Spleen (tissue), 11 donors: ENCODE results near the gene NEU3. TPM values are rescaled to one million over a fixed set of nuclear protein-coding genes. Genes with fewer than 3 reads are reported as not detected.
"Not testable (repeated sequence)": the region's sequence is repeated elsewhere in the genome, so short reads cannot be mapped to it uniquely, and the experiment has no call there.

Experiments used
- DNase-seq: peaks from one replicate; pipeline ENCODE4 v3.0.0-alpha.2; 2020
- H3K27ac ChIP-seq, 8 donors: fragments of 200-600 bp; sonication (generic) in 7 of 8; 1 replicate in 4 of 8; 2 replicates in 4 of 8; pipeline versions ENCODE4 v1.5.0 to v1.8.0; 2016 to 2021; ENCODE audit warnings: inconsistent platforms in 4 of 8, mild to moderate bottlenecking in 4 of 8, moderate library complexity in 1 of 8
- H3K27me3 ChIP-seq, 7 donors: fragments of 200-600 bp; sonication (generic) in 6 of 7; replicated peaks in 1 of 7; 1 replicate in 4 of 7; 2 replicates in 3 of 7; pipeline versions ENCODE4 v1.5.0 to v1.8.0; 2016 to 2021; ENCODE audit warnings: inconsistent platforms in 3 of 7, mild to moderate bottlenecking in 1 of 7
- H3K36me3 ChIP-seq, 6 donors: fragments of 200-600 bp; sonication (generic) in 5 of 6; 1 replicate in 4 of 6; 2 replicates in 2 of 6; pipeline versions ENCODE4 v1.5.0 to v1.8.0; 2016 to 2021; ENCODE audit warnings: inconsistent platforms in 2 of 6
- H3K4me1 ChIP-seq, 6 donors: fragments of 200-600 bp; sonication (generic) in 5 of 6; 1 replicate in 3 of 6; 2 replicates in 3 of 6; pipeline versions ENCODE4 v1.5.0 to v1.8.0; 2016 to 2021; ENCODE audit warnings: inconsistent platforms in 3 of 6
- H3K4me3 ChIP-seq, 8 donors: fragments of 200-600 bp; sonication (generic) in 7 of 8; 1 replicate in 4 of 8; 2 replicates in 4 of 8; pipeline versions ENCODE4 v1.5.0 to v1.8.0; 2016 to 2021; ENCODE audit warnings: inconsistent platforms in 4 of 8, mild to moderate bottlenecking in 4 of 8, moderate library complexity in 2 of 8
- H3K9me3 ChIP-seq, 8 donors: fragments of 200-600 bp; sonication (generic) in 7 of 8; 1 replicate in 4 of 8; 2 replicates in 4 of 8; pipeline versions ENCODE4 v1.5.0 to v1.8.0; 2016 to 2021; ENCODE audit warnings: inconsistent platforms in 4 of 8
- POLR2A ChIP-seq, 3 donors: fragments of 450-650 bp; IDR thresholded peaks; one replicate each; pipeline ENCODE4 v1.5.1; 2017; ENCODE audit warnings: antibody characterized with exemption in 3 of 3, mild to moderate bottlenecking in 1 of 3
- POLR2AphosphoS5 ChIP-seq, 3 donors: sonication (generic); formaldehyde crosslinking; IDR thresholded peaks; one replicate each; pipeline ENCODE4 v1.5.1; 2017; ENCODE audit warnings: antibody characterized with exemption in 3 of 3
- WGBS, 5 donors: extraction: QIAGEN DNeasy Blood & Tissue Kit in 3 of 5; methylation state at CpG; one replicate each; pipeline versions ENCODE4 v1.1.5 to v1.1.7; 2013 to 2018; 5-methylcytosine and 5-hydroxymethylcytosine counted together
- intact Hi-C: fragments of 100-400 bp; cut with DNase I; formaldehyde crosslinking; loops from one replicate; pipeline ENCODE4 v1.15.0; 2023; ENCODE audit warnings: low total_unique reads
- polyA plus RNA-seq, 3 donors: library from polyadenylated mRNA; stranded (reverse); fragments of 200-250 nt; gene quantifications; one replicate each; pipeline ENCODE4 v1.2.1, GENCODE V29; 2013
- total RNA-seq, 7 donors: library from RNA; depleted of rRNA in 3 of 7; stranded (reverse); fragments of >200 nt in 3 of 7; fragmentation: NEBNext Ultra II Directional in 4 of 7; extraction: Animal tissue kit (Norgen Biotek cat#: 25700) in 4 of 7; gene quantifications; one replicate each; pipeline versions ENCODE4 v1.1.0 to v1.2.1, GENCODE V29; 2016 to 2021
- TF ChIP-seq, protein P1 (sequence below), 11 experiments: fragments of 200-600 bp in 7 of 11; fragments of 450-650 bp in 4 of 11; sonication (generic) in 4 of 11; IDR thresholded peaks in 8 of 11; conservative IDR thresholded peaks in 3 of 11; 1 replicate in 7 of 11; 2 replicates in 4 of 11; pipeline versions ENCODE4 v1.4.0 to v1.8.0; 2016 to 2021; ENCODE audit warnings: antibody characterized with exemption in 11 of 11, inconsistent platforms in 4 of 11, mild to moderate bottlenecking in 1 of 11
- donor health status: healthy with polysubstance abuse.
- donor health status: DM: no; HTN: no; CAD: no; lungs with moderate emphysema.
- donor health status: DM: no; HTN: no; CAD: no.
- donor health status: Bipolar disorder and iron deficiency.
- donor health status: healthy.
- donor health status: DM: no; HTN: no; CAD: no.
- donor health status: DM: yes; HTN: yes; CAD: no.

Gene NEU3
- total and polyA plus RNA-seq, 10 donors = 2.8 to 14.9 (median 13.3) TPM

- DNase-seq = no peak
- Histone ChIP-seq H3K36me3 (peaks cover 0 to 37% (median 17%) of the 10 kb centered on the region in 6 donors), H3K4me3 (no peak overlapping the region), H3K27ac (no peak overlapping the region), H3K27me3 (no peaks in the 10 kb centered on the region), H3K4me1 (no peaks in the 10 kb centered on the region), H3K9me3 (no peaks in the 10 kb centered on the region)
- intact Hi-C loops = no loop called here
- TF ChIP-seq, protein P1, sequence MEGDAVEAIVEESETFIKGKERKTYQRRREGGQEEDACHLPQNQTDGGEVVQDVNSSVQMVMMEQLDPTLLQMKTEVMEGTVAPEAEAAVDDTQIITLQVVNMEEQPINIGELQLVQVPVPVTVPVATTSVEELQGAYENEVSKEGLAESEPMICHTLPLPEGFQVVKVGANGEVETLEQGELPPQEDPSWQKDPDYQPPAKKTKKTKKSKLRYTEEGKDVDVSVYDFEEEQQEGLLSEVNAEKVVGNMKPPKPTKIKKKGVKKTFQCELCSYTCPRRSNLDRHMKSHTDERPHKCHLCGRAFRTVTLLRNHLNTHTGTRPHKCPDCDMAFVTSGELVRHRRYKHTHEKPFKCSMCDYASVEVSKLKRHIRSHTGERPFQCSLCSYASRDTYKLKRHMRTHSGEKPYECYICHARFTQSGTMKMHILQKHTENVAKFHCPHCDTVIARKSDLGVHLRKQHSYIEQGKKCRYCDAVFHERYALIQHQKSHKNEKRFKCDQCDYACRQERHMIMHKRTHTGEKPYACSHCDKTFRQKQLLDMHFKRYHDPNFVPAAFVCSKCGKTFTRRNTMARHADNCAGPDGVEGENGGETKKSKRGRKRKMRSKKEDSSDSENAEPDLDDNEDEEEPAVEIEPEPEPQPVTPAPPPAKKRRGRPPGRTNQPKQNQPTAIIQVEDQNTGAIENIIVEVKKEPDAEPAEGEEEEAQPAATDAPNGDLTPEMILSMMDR (IDR thresholded peaks at IDR 0.05 in 8 of 11, conservative IDR thresholded peaks at IDR 0.05 in 3 of 11) = no peak
- no peak for TF ChIP-seq POLR2AphosphoS5 (IDR thresholded peaks at IDR 0.05)
- no peak for TF ChIP-seq POLR2A (IDR thresholded peaks at IDR 0.05)
- 89 to 100% (median 95%) methylated on average over 1 of the region's 1 CpG for WGBS, 5 donors
Observed at GRCh38 chr11:74981888-74982287, 6.8 kb upstream of the NEU3 start.

DNA sequence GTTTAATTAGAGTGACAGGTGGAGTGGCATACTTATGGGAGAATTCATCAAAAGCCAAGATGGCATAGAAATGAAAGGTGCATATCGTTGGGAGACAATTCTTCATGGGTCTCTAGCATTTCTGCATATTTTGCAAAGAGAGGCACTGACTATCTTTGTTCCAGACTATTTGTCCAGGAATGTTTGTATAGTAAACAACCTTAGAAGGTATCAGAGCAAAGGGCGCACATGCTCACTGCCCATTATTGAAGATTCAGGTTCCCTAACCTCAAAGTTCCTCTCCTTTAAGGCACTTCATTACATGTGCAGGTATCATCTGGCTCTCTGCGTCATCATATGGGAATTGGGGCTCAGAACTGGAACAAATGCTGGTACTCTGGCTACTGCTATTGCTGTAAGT is 4.7 kb upstream of the NEU3 start:
- 93 to 99% (median 95%) methylated on average over 3 of the region's 3 CpGs for WGBS, 5 donors
- intact Hi-C loops = no loop called here
- H3K36me3 ChIP-seq = peaks cover 0 to 20% (median 5%) of the 10 kb centered on the region in 6 donors
- H3K4me1 ChIP-seq = peaks cover 0 to 11% (median 5%) of the 10 kb centered on the region in 6 donors
- no peaks in the 10 kb centered on the region for H3K27me3 ChIP-seq
- H3K9me3 ChIP-seq = no peaks in the 10 kb centered on the region
- no peak for DNase-seq
- TF ChIP-seq POLR2AphosphoS5 (IDR thresholded peaks at IDR 0.05) (no peak), POLR2A (IDR thresholded peaks at IDR 0.05) (no peak)
- TF ChIP-seq, protein P1 (IDR thresholded peaks at IDR 0.05 in 8 of 11, conservative IDR thresholded peaks at IDR 0.05 in 3 of 11) = no peak
- no peak overlapping the region for H3K27ac ChIP-seq
- no peak overlapping the region for H3K4me3 ChIP-seq

DNA sequence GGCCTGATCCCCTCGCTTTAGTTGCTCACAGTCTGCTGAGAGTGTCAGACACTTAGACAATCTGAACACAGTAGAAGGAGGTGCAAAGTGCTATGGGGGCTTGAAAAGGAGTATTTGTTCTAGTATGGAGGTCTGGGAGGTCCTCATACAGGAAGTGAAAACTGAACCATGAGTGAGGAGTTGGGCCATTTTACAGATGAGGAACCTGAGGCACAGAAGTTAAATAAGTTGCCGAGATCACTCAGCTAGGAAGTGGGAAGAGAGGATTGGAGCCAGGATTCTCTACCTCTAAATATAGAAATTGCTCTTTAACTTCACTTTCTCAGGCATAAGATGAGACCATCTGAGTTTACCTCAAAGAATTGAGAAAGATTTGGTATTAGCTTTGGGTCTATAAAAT is 4.0 kb upstream of the NEU3 start:
- H3K36me3 ChIP-seq = peaks cover 0 to 13% (median 1%) of the 10 kb centered on the region in 6 donors
- TF ChIP-seq, protein P1 (IDR thresholded peaks at IDR 0.05 in 8 of 11, conservative IDR thresholded peaks at IDR 0.05 in 3 of 11) = no peak
- no peak for TF ChIP-seq POLR2AphosphoS5 (IDR thresholded peaks at IDR 0.05)
- no peak for TF ChIP-seq POLR2A (IDR thresholded peaks at IDR 0.05)
- no peak for DNase-seq
- intact Hi-C loops = no loop called here
- no peaks in the 10 kb centered on the region for H3K9me3 ChIP-seq
- no peak overlapping the region for H3K27ac ChIP-seq
- H3K4me3 ChIP-seq = no peak overlapping the region
- no peaks in the 10 kb centered on the region for H3K27me3 ChIP-seq
- H3K4me1 ChIP-seq = peaks cover 4 to 18% (median 9%) of the 10 kb centered on the region in 6 donors
- WGBS, 5 donors = 80 to 96% (median 87%) methylated on average over 2 of the region's 2 CpGs

- intact Hi-C loops = no loop called here
Observed at GRCh38 chr11:74989260-74989638, 516 bp downstream of the NEU3 start.

GRCh38 chr11:74990150-74990549 is 1.4 kb downstream of the NEU3 start:
- H3K27me3 ChIP-seq, H3K27ac ChIP-seq, DNase-seq, H3K9me3 ChIP-seq, H3K4me3 ChIP-seq, intact Hi-C loops: not testable (repeated sequence)
- peaks cover 6 to 42% (median 27%) of the 10 kb centered on the region in 6 donors for H3K4me1 ChIP-seq
- peaks cover 0 to 12% (median 9%) of the 10 kb centered on the region in 6 donors for H3K36me3 ChIP-seq
- 59 to 90% (median 69%) methylated on average over 4 of the region's 4 CpGs for WGBS, 5 donors

More at GRCh38 chr11:74989260-74989638, 516 bp downstream of the NEU3 start:
- 3 to 12% (median 9%) methylated on average over 7 to 8 of the region's 8 CpGs for WGBS, 5 donors
- no peak for DNase-seq
- TF ChIP-seq POLR2AphosphoS5 (IDR thresholded peaks at IDR 0.05) = no peak
- TF ChIP-seq, protein P1 (IDR thresholded peaks at IDR 0.05 in 8 of 11, conservative IDR thresholded peaks at IDR 0.05 in 3 of 11) = no peak
- no peak for TF ChIP-seq POLR2A (IDR thresholded peaks at IDR 0.05)
- H3K4me3 ChIP-seq = peak overlapping the region; percentile 51 to 83 (median 66)
- peak overlapping the region; percentile 57 to 88 (median 82) for H3K27ac ChIP-seq
- peaks cover 6 to 42% (median 27%) of the 10 kb centered on the region in 6 donors for H3K4me1 ChIP-seq
- H3K9me3 ChIP-seq = no peaks in the 10 kb centered on the region
- H3K27me3 ChIP-seq = no peaks in the 10 kb centered on the region
- H3K36me3 ChIP-seq = peaks cover 0 to 3% (median under 1%) of the 10 kb centered on the region in 6 donors
